Endothelial cell of umbilical vein (primary cell): ENCODE data around the gene SFTPA2. TPM values are rescaled to one million over a fixed set of nuclear protein-coding genes. Genes with fewer than 3 reads are reported as not detected.
"Not testable (repeated sequence)": the region's sequence is repeated elsewhere in the genome, so short reads cannot be mapped to it uniquely, and the experiment has no call there.

ENCODE experiments used
- BruUV-seq: library from RNA; stranded (reverse); fragments of 400-500 nt; replicated peaks from 2 replicates; lab custom pipeline; 2021; lab: Mats Ljungman, UMichigan
- CTCF ChIA-PET: fragments of 300-600, 350-600 bp; sonication (Branson Sonifier 250); formaldehyde crosslinking; loops from one replicate; lab custom pipeline; 2021; ENCODE audit warnings: antibody characterized with exemption, inconsistent platforms; lab: Charles Lee
- POLR2A ChIA-PET: fragments of 300-600, 350-600 bp; sonication (Branson Sonifier 250); formaldehyde crosslinking; loops from one replicate; lab custom pipeline; 2021; ENCODE audit warnings: antibody characterized with exemption, inconsistent platforms; lab: Charles Lee
- DNase-seq: peaks from one replicate; pipeline ENCODE4 v3.0.0-alpha.2; 2011; ENCODE audit warnings: low read depth, low spot score
- FAIRE-seq: peaks from 2 replicates; lab custom pipeline; 2011; peaks lifted over from hg19 to GRCh38; lab: Jason Lieb, UNC
- H2AFZ ChIP-seq: 2 replicates; pipeline ENCODE4 v1.6.0; 2012; ENCODE audit warnings: low read depth, low read length, control low read depth, inconsistent platforms
- H3K27ac ChIP-seq: 2 replicates; pipeline ENCODE4 v1.5.1; 2011; ENCODE audit warnings: low read depth, mild to moderate bottlenecking, control low read depth, low read length, moderate library complexity; ENCODE audit not compliant: insufficient read depth
- H3K27me3 ChIP-seq, 2 experiments: 2 replicates each; pipeline versions ENCODE4 v1.6.0 to v1.6.1; 2011; ENCODE audit warnings: low read length in 2 of 2, mixed read lengths in 1 of 2; ENCODE audit not compliant: control insufficient read depth in 2 of 2, insufficient read depth in 2 of 2
- H3K36me3 ChIP-seq, 2 experiments: 2 replicates in 1 of 2; 3 replicates in 1 of 2; pipeline ENCODE4 v1.5.1; 2011; ENCODE audit warnings: low read length in 2 of 2, mild to moderate bottlenecking in 1 of 2, moderate library complexity in 1 of 2; ENCODE audit not compliant: control insufficient read depth in 2 of 2, insufficient read depth in 2 of 2; ENCODE audit errors: extremely low read depth in 1 of 2
- H3K4me1 ChIP-seq: 3 replicates; pipeline ENCODE4 v1.5.1; 2011; ENCODE audit warnings: mild to moderate bottlenecking, low read length; ENCODE audit not compliant: control insufficient read depth, insufficient read depth; ENCODE audit errors: extremely low read depth
- H3K4me2 ChIP-seq: 2 replicates; pipeline ENCODE4 v1.6.1; 2011; ENCODE audit warnings: low read length, control low read depth, mixed read lengths; ENCODE audit not compliant: insufficient read depth
- H3K4me3 ChIP-seq, 3 experiments: fragments of 200-600 bp in 1 of 3; sonication (generic), shearing (Covaris generic) in 1 of 3; replicated peaks in 1 of 3; 2 replicates each; pipeline ENCODE4 v1.5.1; 2011 to 2016; ENCODE audit warnings: control low read depth in 3 of 3, low read length in 3 of 3, mild to moderate bottlenecking in 2 of 3, inconsistent platforms in 1 of 3, low read depth in 1 of 3, moderate library complexity in 1 of 3; ENCODE audit not compliant: insufficient read depth in 1 of 3
- H3K79me2 ChIP-seq: 2 replicates; pipeline ENCODE4 v1.6.0; 2012; ENCODE audit warnings: low read length, inconsistent platforms; ENCODE audit not compliant: control insufficient read depth, insufficient read depth
- H3K9ac ChIP-seq: replicated peaks from 2 replicates; pipeline ENCODE3; 2011; ENCODE audit warnings: low read length, control low read depth; ENCODE audit not compliant: insufficient read depth; ENCODE audit errors: extremely low read depth
- H3K9me1 ChIP-seq: replicated peaks from 3 replicates; pipeline ENCODE4 v1.6.0; 2011; ENCODE audit warnings: mild to moderate bottlenecking, low read length; ENCODE audit not compliant: control insufficient read depth, insufficient read depth; ENCODE audit errors: extremely low read depth
- H3K9me3 ChIP-seq: replicated peaks from 2 replicates; pipeline ENCODE4 v1.5.1; 2012; ENCODE audit warnings: low read length, inconsistent platforms; ENCODE audit not compliant: control insufficient read depth, insufficient read depth
- H4K20me1 ChIP-seq: replicated peaks from 2 replicates; pipeline ENCODE3; 2011; ENCODE audit warnings: mild to moderate bottlenecking, low read length; ENCODE audit not compliant: control insufficient read depth, insufficient read depth; ENCODE audit errors: extremely low read depth
- EZH2 ChIP-seq: IDR thresholded peaks from 2 replicates; pipeline ENCODE4 v1.6.1; 2012; ENCODE audit warnings: borderline replicate concordance, low read depth, mild to moderate bottlenecking, moderate library complexity, low read length, inconsistent platforms; ENCODE audit not compliant: severe bottlenecking
- FOS ChIP-seq: IDR thresholded peaks from 2 replicates; pipeline ENCODE4 v1.6.1; 2011; ENCODE audit warnings: mild to moderate bottlenecking, low read length, moderate library complexity, borderline replicate concordance; ENCODE audit not compliant: insufficient read depth
- GATA2 ChIP-seq: IDR thresholded peaks from 2 replicates; pipeline ENCODE4 v1.7.0; 2011; ENCODE audit warnings: low read depth, mild to moderate bottlenecking, moderate library complexity, mixed read lengths, low read length; ENCODE audit not compliant: insufficient read length, insufficient read depth
- JUN ChIP-seq: IDR thresholded peaks from 2 replicates; pipeline ENCODE4 v1.6.1; 2011; ENCODE audit warnings: borderline replicate concordance, low read depth; ENCODE audit not compliant: insufficient read length, insufficient read depth
- MYC ChIP-seq: IDR thresholded peaks from one replicate; pipeline ENCODE4 v1.6.1; 2011; ENCODE audit warnings: mild to moderate bottlenecking, low read depth, low read length
- POLR2A ChIP-seq: IDR thresholded peaks from 2 replicates; pipeline ENCODE4 v1.6.1; 2012; ENCODE audit warnings: low read depth, mild to moderate bottlenecking, control low read depth, low read length
- POLR2AphosphoS5 ChIP-seq: IDR thresholded peaks from 2 replicates; pipeline ENCODE4 v1.6.1; 2012; ENCODE audit warnings: low read depth, mild to moderate bottlenecking, control low read depth, low read length, moderate library complexity; ENCODE audit not compliant: insufficient read depth
- dilution Hi-C: fragments of 300-500 bp; cut with MboI; formaldehyde crosslinking; loops from one replicate; pipeline ENCODE4 v1.15.0; 2019; ENCODE audit warnings: low sequenced_read_pairs; ENCODE audit not compliant: extremely low pct_ligation_motif_present
- intact Hi-C: fragments of 100-400 bp; cut with micrococcal nuclease; formaldehyde crosslinking; loops from one replicate; pipeline ENCODE4 v1.10.0; 2022
- polyA plus RNA-seq, 4 experiments: library from polyadenylated mRNA; depleted of rRNA in 3 of 4; stranded (reverse) in 3 of 4; unstranded in 1 of 4; fragments of >200 nt; gene quantifications; 2 replicates each; pipeline versions ENCODE4 v1.2.1 to v1.2.3, GENCODE V29; 2011 to 2012; ENCODE audit warnings: missing spikeins in 1 of 4
- total RNA-seq: library from RNA; stranded (reverse); gene quantifications from 2 replicates; pipeline ENCODE4 v1.2.3, GENCODE V29; 2021
- TF ChIP-seq, protein P1 (sequence below), 2 donors: IDR thresholded peaks; 1 replicate in 1 of 2; 2 replicates in 1 of 2; pipeline ENCODE4 v1.5.1; 2011; ENCODE audit warnings: low read length in 2 of 2, mild to moderate bottlenecking in 2 of 2, moderate library complexity in 2 of 2, control low read depth in 1 of 2, inconsistent platforms in 1 of 2, low read depth in 1 of 2; ENCODE audit not compliant: insufficient read depth in 1 of 2; ENCODE audit errors: extremely low read depth in 1 of 2
- TF ChIP-seq, protein P2 (sequence below): IDR thresholded peaks from 2 replicates; pipeline ENCODE4 v1.6.1; 2011; ENCODE audit not compliant: insufficient read depth, insufficient read length

SFTPA2 gene
- total and polyA plus RNA-seq, 2 donors (not counting 3 experiments of a cell fraction or from before 2014, with no cell fraction given): not detected

DNA sequence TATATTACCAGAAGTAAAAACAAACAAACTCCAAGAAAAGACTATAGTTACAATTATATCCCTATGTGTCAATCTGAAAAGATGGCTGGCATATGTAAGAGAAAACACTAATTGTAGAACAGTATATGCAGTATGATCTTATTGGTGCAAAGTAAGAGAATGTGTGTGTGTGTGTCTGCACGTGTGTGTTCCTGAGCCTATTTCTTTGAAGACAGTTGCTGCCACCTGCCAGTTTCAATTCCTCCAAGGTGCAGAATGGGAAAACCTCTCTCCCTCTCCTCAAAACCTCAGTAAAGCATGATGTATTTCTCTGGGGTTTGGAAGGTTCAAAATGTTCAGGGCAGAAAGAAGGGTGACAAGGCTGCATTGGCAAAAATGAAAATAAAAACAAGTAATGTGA is 41.7 kb upstream of the SFTPA2 start:
- ChIA-PET POLR2A (no interaction called here), CTCF (no interaction called here)
- Histone ChIP-seq H3K27me3 (peaks cover 3 to 4% of the 10 kb centered on the region in 2 experiments), H3K4me2 (no peak overlapping the region), H3K4me1 (no peaks in the 10 kb centered on the region), H3K4me3 (no peak overlapping the region), H3K9ac (no peak overlapping the region), H3K9me1 (no peaks in the 10 kb centered on the region), H4K20me1 (no peaks in the 10 kb centered on the region), H2AFZ (no peak overlapping the region), H3K36me3 (no peaks in the 10 kb centered on the region), H3K27ac (no peak overlapping the region), H3K9me3 (no peaks in the 10 kb centered on the region), H3K79me2 (no peaks in the 10 kb centered on the region)
- DNase-seq (no peak), FAIRE-seq (no peak)
- intact Hi-C loops (no loop called here), dilution Hi-C loops (no loop called here)
- BruUV-seq: no TSS peak
- no peak for TF ChIP-seq MYC
- TF ChIP-seq EZH2: no peak
- no peak for TF ChIP-seq FOS
- no peak for TF ChIP-seq POLR2A
- TF ChIP-seq, protein P1, sequence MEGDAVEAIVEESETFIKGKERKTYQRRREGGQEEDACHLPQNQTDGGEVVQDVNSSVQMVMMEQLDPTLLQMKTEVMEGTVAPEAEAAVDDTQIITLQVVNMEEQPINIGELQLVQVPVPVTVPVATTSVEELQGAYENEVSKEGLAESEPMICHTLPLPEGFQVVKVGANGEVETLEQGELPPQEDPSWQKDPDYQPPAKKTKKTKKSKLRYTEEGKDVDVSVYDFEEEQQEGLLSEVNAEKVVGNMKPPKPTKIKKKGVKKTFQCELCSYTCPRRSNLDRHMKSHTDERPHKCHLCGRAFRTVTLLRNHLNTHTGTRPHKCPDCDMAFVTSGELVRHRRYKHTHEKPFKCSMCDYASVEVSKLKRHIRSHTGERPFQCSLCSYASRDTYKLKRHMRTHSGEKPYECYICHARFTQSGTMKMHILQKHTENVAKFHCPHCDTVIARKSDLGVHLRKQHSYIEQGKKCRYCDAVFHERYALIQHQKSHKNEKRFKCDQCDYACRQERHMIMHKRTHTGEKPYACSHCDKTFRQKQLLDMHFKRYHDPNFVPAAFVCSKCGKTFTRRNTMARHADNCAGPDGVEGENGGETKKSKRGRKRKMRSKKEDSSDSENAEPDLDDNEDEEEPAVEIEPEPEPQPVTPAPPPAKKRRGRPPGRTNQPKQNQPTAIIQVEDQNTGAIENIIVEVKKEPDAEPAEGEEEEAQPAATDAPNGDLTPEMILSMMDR (IDR thresholded peaks at IDR 0.05; ENCODE audit: extremely low read depth in 1 of 2, insufficient read depth in 1 of 2, low read depth in 1 of 2, low read length in 2 of 2): no peak
- TF ChIP-seq GATA2: no peak
- TF ChIP-seq JUN: no peak
- TF ChIP-seq, protein P2, sequence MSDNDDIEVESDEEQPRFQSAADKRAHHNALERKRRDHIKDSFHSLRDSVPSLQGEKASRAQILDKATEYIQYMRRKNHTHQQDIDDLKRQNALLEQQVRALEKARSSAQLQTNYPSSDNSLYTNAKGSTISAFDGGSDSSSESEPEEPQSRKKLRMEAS: no peak
- TF ChIP-seq POLR2AphosphoS5: no peak

DNA sequence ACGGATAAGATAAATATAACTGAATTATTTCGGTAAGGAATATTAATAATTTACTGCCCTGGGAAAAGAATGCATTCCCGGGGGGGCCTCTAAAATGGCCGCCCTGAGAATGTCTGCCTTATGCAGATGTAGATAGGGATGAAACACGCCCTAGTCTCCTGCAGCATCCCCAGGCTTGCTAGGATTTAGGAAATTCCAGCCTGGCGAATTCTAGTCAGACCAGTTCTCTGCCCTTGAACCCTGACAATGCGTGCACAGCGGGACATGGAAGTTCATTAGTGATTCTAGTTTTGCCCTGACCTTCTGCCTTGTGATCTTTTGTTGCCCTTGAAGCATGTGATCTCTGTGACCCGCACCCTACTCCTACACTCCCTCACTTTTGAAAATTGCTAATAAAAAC is 39.4 kb upstream of the SFTPA2 start:
- H2AFZ ChIP-seq, H3K4me2 ChIP-seq, H3K27ac ChIP-seq, H3K36me3 ChIP-seq, intact Hi-C loops, BruUV-seq, H3K27me3 ChIP-seq, dilution Hi-C loops, H3K79me2 ChIP-seq, H3K4me1 ChIP-seq, FAIRE-seq, H4K20me1 ChIP-seq, H3K4me3 ChIP-seq, H3K9ac ChIP-seq, DNase-seq, POLR2A ChIA-PET, H3K9me3 ChIP-seq, H3K9me1 ChIP-seq, CTCF ChIA-PET: not testable (repeated sequence)
